Hepatocyte (in vitro differentiated cells): ENCODE data around the gene ARSB.

ENCODE experiments used
- CTCF ChIP-seq: fragments of 200-600 bp; sonication (generic); IDR thresholded peaks from 2 replicates; pipeline ENCODE4 v1.5.1; 2016; ENCODE audit warnings: antibody characterized with exemption, mild to moderate bottlenecking; ENCODE audit not compliant: poor library complexity
- EZH2 ChIP-seq: fragments of 200-600 bp; sonication (generic); IDR thresholded peaks from 2 replicates; pipeline ENCODE4 v1.6.1; 2016; ENCODE audit warnings: antibody characterized with exemption, mild to moderate bottlenecking, borderline replicate concordance
- EZH2phosphoT487 ChIP-seq: fragments of 200-600 bp; sonication (generic); IDR thresholded peaks from one replicate; pipeline ENCODE4 v1.6.1; 2018; ENCODE audit warnings: antibody characterized with exemption, mild to moderate bottlenecking, low read depth, moderate library complexity; ENCODE audit not compliant: unreplicated experiment, severe bottlenecking

GRCh38 chr5:78989080-78989479 lies 4.0 kb upstream of the ARSB start:
- TF ChIP-seq CTCF (no peak), EZH2 (no peak), EZH2phosphoT487 (no peak)
